Gastroesophageal sphincter (tissue), 4 donors: ENCODE results near the gene TMEM31. TPM values are rescaled to one million over a fixed set of nuclear protein-coding genes. Genes with fewer than 3 reads are reported as not detected.

Experiments
- ATAC-seq: fragments of 150-250 bp; one replicate; pipeline ENCODE4 v1.9.1; 2016; ENCODE audit warnings: mild to moderate bottlenecking, moderate library complexity
- H3K27ac ChIP-seq, 4 donors: fragments of 200-600 bp; sonication (generic) in 3 of 4; 1 replicate in 3 of 4; 2 replicates in 1 of 4; pipeline ENCODE4 v1.5.1; 2016 to 2019
- H3K27me3 ChIP-seq: fragments of 200-600 bp; sonication (generic); one replicate; pipeline ENCODE4 v1.5.1; 2019
- H3K36me3 ChIP-seq, 2 donors: fragments of 200-600 bp; sonication (generic); one replicate each; pipeline ENCODE4 v1.5.1; 2019; ENCODE audit warnings: control low read depth in 1 of 2
- H3K4me1 ChIP-seq, 3 donors: fragments of 200-600 bp; sonication (generic); 1 replicate in 2 of 3; 2 replicates in 1 of 3; pipeline ENCODE4 v1.5.1; 2016 to 2019; ENCODE audit warnings: control low read depth in 2 of 3
- H3K4me3 ChIP-seq, 2 donors: fragments of 200-600 bp; sonication (generic); one replicate each; pipeline ENCODE4 v1.5.1; 2019; ENCODE audit warnings: mild to moderate bottlenecking in 1 of 2, moderate library complexity in 1 of 2
- H3K9me3 ChIP-seq, 3 donors: fragments of 200-600 bp; sonication (generic); one replicate each; pipeline ENCODE4 v1.5.1; 2017 to 2019; ENCODE audit warnings: control low read depth in 2 of 3
- CTCF ChIP-seq, 4 experiments: fragments of 200-600 bp in 2 of 4; fragments of 450-650 bp in 2 of 4; sonication (generic) in 1 of 4; IDR thresholded peaks; one replicate each; pipeline ENCODE4 v1.5.1; 2017 to 2019; ENCODE audit warnings: antibody characterized with exemption in 4 of 4, mild to moderate bottlenecking in 2 of 4, moderate library complexity in 2 of 4
- EP300 ChIP-seq: sonication (generic); formaldehyde crosslinking; IDR thresholded peaks from one replicate; pipeline ENCODE4 v1.6.1; 2017; ENCODE audit warnings: antibody characterized with exemption, mild to moderate bottlenecking
- POLR2A ChIP-seq, 2 donors: fragments of 450-650 bp; IDR thresholded peaks; one replicate each; pipeline ENCODE4 v1.6.1; 2017; ENCODE audit warnings: antibody characterized with exemption in 2 of 2, mild to moderate bottlenecking in 2 of 2, moderate library complexity in 1 of 2
- POLR2AphosphoS5 ChIP-seq: sonication (generic); formaldehyde crosslinking; IDR thresholded peaks from one replicate; pipeline ENCODE4 v1.6.1; 2017; ENCODE audit warnings: antibody characterized with exemption
- WGBS, 2 donors: methylation state at CpG; one replicate each; pipeline ENCODE4 v1.1.5; 2018; ENCODE audit warnings: low coverage in 1 of 2; 5-methylcytosine and 5-hydroxymethylcytosine counted together
- total RNA-seq, 4 donors: library from RNA; depleted of rRNA; stranded (reverse); fragments of >200 nt; gene quantifications; one replicate each; pipeline ENCODE4 v1.1.0, GENCODE V29; 2016

Gene TMEM31
- total RNA-seq, 4 donors from 2014 or later, result not detected

- Histone ChIP-seq H3K27me3 (no peaks in the 10 kb centered on the region), H3K4me3 (no peak overlapping the region), H3K9me3 (no peaks in the 10 kb centered on the region), H3K4me1 (no peaks in the 10 kb centered on the region), H3K27ac (peak overlapping the region in 1 of 4 donors; percentile 23), H3K36me3 (no peaks in the 10 kb centered on the region)
- ATAC-seq, result no peak
- TF ChIP-seq EP300 (no peak), POLR2A (IDR thresholded peaks at IDR 0.05) (no peak), CTCF (IDR thresholded peaks at IDR 0.05) (no peak), POLR2AphosphoS5 (no peak)
- WGBS, 2 donors, result 44% methylated on average over 2 of the region's 3 CpGs; no CpG with 5 or more reads in 1 of the 2 donors
These were observed 19.6 kb downstream of the TMEM31 start for GRCh38 chrX:103730147-103730795.

- no peaks in the 10 kb centered on the region for H3K9me3 ChIP-seq
- peak overlapping the region in 1 of 4 donors; percentile 23 for H3K27ac ChIP-seq
- WGBS, 2 donors, result 27 to 34% methylated on average over 4 to 5 of the region's 8 CpGs
- no peaks in the 10 kb centered on the region for H3K36me3 ChIP-seq
- no peaks in the 10 kb centered on the region for H3K27me3 ChIP-seq
- no peaks in the 10 kb centered on the region for H3K4me1 ChIP-seq
- ATAC-seq, result peak; percentile 62
- TF ChIP-seq EP300 (no peak), POLR2AphosphoS5 (no peak), POLR2A (IDR thresholded peaks at IDR 0.05) (no peak), CTCF (IDR thresholded peaks at IDR 0.05) (no peak)
- no peak overlapping the region for H3K4me3 ChIP-seq
These were observed 20.2 kb downstream of the TMEM31 start for GRCh38 chrX:103730796-103731493.

- Histone ChIP-seq H3K9me3 (no peaks in the 10 kb centered on the region), H3K36me3 (no peaks in the 10 kb centered on the region), H3K4me3 (no peak overlapping the region), H3K4me1 (no peaks in the 10 kb centered on the region), H3K27ac (no peak overlapping the region), H3K27me3 (no peaks in the 10 kb centered on the region)
- no peak for ATAC-seq
- 88 to 89% methylated on average over 1 of the region's 1 CpG for WGBS, 2 donors
- TF ChIP-seq POLR2A (IDR thresholded peaks at IDR 0.05) (no peak), POLR2AphosphoS5 (no peak), EP300 (no peak)
These were observed 22.3 kb downstream of the TMEM31 start for GRCh38 chrX:103733017-103733416.

- H3K9me3 ChIP-seq, result no peaks in the 10 kb centered on the region
- TF ChIP-seq CTCF (IDR thresholded peaks at IDR 0.05), result no peak
- TF ChIP-seq POLR2AphosphoS5, result no peak
- no peak for TF ChIP-seq POLR2A (IDR thresholded peaks at IDR 0.05)
- TF ChIP-seq EP300, result no peak
- no peak overlapping the region for H3K27ac ChIP-seq
- WGBS, 2 donors, result 43 to 57% methylated on average over 1 to 2 of the region's 4 CpGs
- no peak for ATAC-seq
- no peak overlapping the region for H3K4me3 ChIP-seq
- H3K27me3 ChIP-seq, result no peaks in the 10 kb centered on the region
- H3K4me1 ChIP-seq, result no peaks in the 10 kb centered on the region
- no peaks in the 10 kb centered on the region for H3K36me3 ChIP-seq
These were observed 23.5 kb downstream of the TMEM31 start for GRCh38 chrX:103734125-103734760.

GRCh38 chrX:103737696-103738095, 27.0 kb downstream of the TMEM31 start:
- Histone ChIP-seq H3K27ac (no peak overlapping the region), H3K9me3 (no peaks in the 10 kb centered on the region)
- ATAC-seq, result no peak

More at GRCh38 chrX:103737696-103738095, 27.0 kb downstream of the TMEM31 start:
- H3K36me3 ChIP-seq, result no peaks in the 10 kb centered on the region
- no peaks in the 10 kb centered on the region for H3K27me3 ChIP-seq
- TF ChIP-seq POLR2A (IDR thresholded peaks at IDR 0.05) (no peak), POLR2AphosphoS5 (no peak), EP300 (no peak), CTCF (IDR thresholded peaks at IDR 0.05) (no peak)
- no peak overlapping the region for H3K4me3 ChIP-seq
- H3K4me1 ChIP-seq, result no peaks in the 10 kb centered on the region
